Lung (tissue), 12 donors: ENCODE measurements around the gene ITGA1. TPM values are rescaled to one million over a fixed set of nuclear protein-coding genes. Genes with fewer than 3 reads are reported as not detected.
A peak's percentile ranks its signal among the peaks of the same experiment; 100 is the strongest.

Experiments used
- ATAC-seq: fragments of 200-7000 bp; cut with Tn5 transposase; one replicate; pipeline ENCODE4 v1.9.1; 2020; ENCODE audit warnings: moderate number of reproducible peaks; ENCODE audit not compliant: insufficient read depth, low FRiP score
- DNase-seq, 3 donors: peaks; one replicate each; pipeline ENCODE4 v3.0.0-alpha.2; 2013 to 2017
- H3K27ac ChIP-seq, 2 donors: one replicate each; pipeline ENCODE4 v1.5.1; 2013; ENCODE audit warnings: mild to moderate bottlenecking in 2 of 2, moderate library complexity in 2 of 2, control low read depth in 1 of 2, inconsistent platforms in 1 of 2, low read depth in 1 of 2, low read length in 1 of 2
- H3K27me3 ChIP-seq, 3 donors: one replicate each; pipeline ENCODE4 v1.5.1; 2013; ENCODE audit warnings: low read length in 2 of 3; ENCODE audit not compliant: control insufficient read depth in 3 of 3, insufficient read depth in 3 of 3
- H3K36me3 ChIP-seq, 4 donors: one replicate each; pipeline ENCODE4 v1.5.1; 2013; ENCODE audit warnings: low read length in 4 of 4, mild to moderate bottlenecking in 1 of 4, moderate library complexity in 1 of 4; ENCODE audit not compliant: control insufficient read depth in 4 of 4, insufficient read depth in 4 of 4
- H3K4me1 ChIP-seq, 5 donors: one replicate each; pipeline ENCODE4 v1.5.1; 2013; ENCODE audit warnings: low read length in 5 of 5, mild to moderate bottlenecking in 2 of 5, moderate library complexity in 1 of 5; ENCODE audit not compliant: control insufficient read depth in 5 of 5, insufficient read depth in 5 of 5
- H3K4me3 ChIP-seq: one replicate; pipeline ENCODE4 v1.5.1; 2013; ENCODE audit warnings: mild to moderate bottlenecking, control low read depth, moderate library complexity
- H3K9ac ChIP-seq, 2 donors: one replicate each; pipeline ENCODE4 v1.5.1; 2013; ENCODE audit warnings: low read length in 2 of 2, control low read depth in 1 of 2; ENCODE audit not compliant: insufficient read depth in 1 of 2
- H3K9me3 ChIP-seq, 4 donors: one replicate each; pipeline ENCODE4 v1.5.1; 2013; ENCODE audit warnings: low read length in 3 of 4, mild to moderate bottlenecking in 1 of 4, moderate library complexity in 1 of 4; ENCODE audit not compliant: control insufficient read depth in 4 of 4, insufficient read depth in 3 of 4
- CTCF ChIP-seq: IDR thresholded peaks from 2 replicates; pipeline ENCODE4 v1.5.1; 2012; ENCODE audit warnings: mild to moderate bottlenecking; ENCODE audit errors: control extremely low read depth, extremely low read depth
- WGBS, 2 donors: extraction: QIAGEN DNeasy Blood & Tissue Kit; methylation state at CpG; one replicate each; pipeline ENCODE4 v1.1.7; 2013; 5-methylcytosine and 5-hydroxymethylcytosine counted together
- polyA plus RNA-seq, 2 donors: library from polyadenylated mRNA; stranded (reverse); fragments of 200-250 nt; gene quantifications; one replicate each; pipeline ENCODE4 v1.2.1, GENCODE V29; 2013
- total RNA-seq, 2 donors: library from RNA; depleted of rRNA in 1 of 2; stranded (reverse); fragments of >200 nt in 1 of 2; gene quantifications; one replicate each; pipeline ENCODE4 v1.2.1, GENCODE V29; 2014 to 2021
- donor health status: control.
- donor health status: control.
- donor health status: Bipolar disorder and iron deficiency.
- donor health status: healthy.
- donor health status: DM: yes; HTN: yes; CAD: no.

ITGA1 gene
- total and polyA plus RNA-seq, 4 donors, result 8.8 to 119 (median 47.6) TPM

- no peak overlapping the region for H3K4me3 ChIP-seq
- 77 to 91% methylated on average over 2 of the region's 2 CpGs for WGBS, 2 donors
Observed at GRCh38 chr5:52837591-52838001, 49.9 kb downstream of the ITGA1 start.

GRCh38 chr5:52838326-52839015, 50.8 kb downstream of the ITGA1 start:
- Histone ChIP-seq H3K4me1 (peaks cover 0 to 28% (median 5%) of the 10 kb centered on the region in 5 donors), H3K9ac (no peak overlapping the region), H3K27me3 (no peaks in the 10 kb centered on the region), H3K9me3 (no peaks in the 10 kb centered on the region), H3K27ac (no peak overlapping the region), H3K4me3 (no peak overlapping the region), H3K36me3 (no peaks in the 10 kb centered on the region)
- no peak for DNase-seq
- ATAC-seq, result no peak
- no peak for TF ChIP-seq CTCF
- WGBS, 2 donors, result 91 to 96% methylated on average over 7 of the region's 7 CpGs

More at GRCh38 chr5:52837591-52838001, 49.9 kb downstream of the ITGA1 start:
- DNase-seq (peak in 1 of 3 donors; percentile 41), ATAC-seq (no peak)
- no peak overlapping the region for H3K27ac ChIP-seq
- H3K27me3 ChIP-seq, result no peaks in the 10 kb centered on the region
- H3K36me3 ChIP-seq, result no peaks in the 10 kb centered on the region
- TF ChIP-seq CTCF, result no peak
- no peak overlapping the region for H3K9ac ChIP-seq
- H3K4me1 ChIP-seq, result peaks cover 0 to 28% (median 5%) of the 10 kb centered on the region in 5 donors
- H3K9me3 ChIP-seq, result no peaks in the 10 kb centered on the region

- H3K9me3 ChIP-seq, result no peaks in the 10 kb centered on the region
- no peak overlapping the region for H3K27ac ChIP-seq
- H3K4me1 ChIP-seq, result peaks cover 0 to 33% (median 5%) of the 10 kb centered on the region in 5 donors
- H3K9ac ChIP-seq, result no peak overlapping the region
- 72 to 95% methylated on average over 1 of the region's 1 CpG for WGBS, 2 donors
- DNase-seq, result no peak
- H3K36me3 ChIP-seq, result no peaks in the 10 kb centered on the region
- no peak overlapping the region for H3K4me3 ChIP-seq
- ATAC-seq, result no peak
- H3K27me3 ChIP-seq, result no peaks in the 10 kb centered on the region
- TF ChIP-seq CTCF, result no peak
Observed at GRCh38 chr5:52839285-52839684, 51.6 kb downstream of the ITGA1 start.
